ENCODE data around the gene BBS9.

The BBS9 gene

GRCh38 chr7:33128631-33128989 is 754 bp upstream of the BBS9 start:
- no peak for DNase-seq

- DNase-seq: no peak
Observed at GRCh38 chr7:33129806-33130153, 416 bp downstream of the BBS9 start.

- no peak for DNase-seq
Observed at GRCh38 chr7:33130184-33130583, 820 bp downstream of the BBS9 start.

GRCh38 chr7:33137103-33137502 is 7.7 kb downstream of the BBS9 start:
- no peak for DNase-seq

- DNase-seq: no peak
Observed at GRCh38 chr7:33142585-33142984, 13.2 kb downstream of the BBS9 start.

GRCh38 chr7:33143996-33144718 is 14.8 kb downstream of the BBS9 start:
- DNase-seq: no peak

GRCh38 chr7:33145156-33145555 is 15.8 kb downstream of the BBS9 start:
- DNase-seq: no peak

- no peak for DNase-seq
Observed at GRCh38 chr7:33152087-33152486, 22.7 kb downstream of the BBS9 start.

- no peak for DNase-seq
Observed at GRCh38 chr7:33155811-33156210, 26.4 kb downstream of the BBS9 start.

- no peak for DNase-seq
Observed at GRCh38 chr7:33156441-33156840, 27.1 kb downstream of the BBS9 start.

GRCh38 chr7:33157311-33157710 is 27.9 kb downstream of the BBS9 start:
- DNase-seq: no peak

- no peak for DNase-seq
Observed at GRCh38 chr7:33157781-33158180, 28.4 kb downstream of the BBS9 start.

- no peak for DNase-seq
Observed at GRCh38 chr7:33177876-33178275, 48.5 kb downstream of the BBS9 start.

GRCh38 chr7:33179519-33179918 is 50.2 kb downstream of the BBS9 start:
- DNase-seq: no peak

- DNase-seq: no peak
Observed at GRCh38 chr7:33183504-33183903, 54.1 kb downstream of the BBS9 start.

GRCh38 chr7:33184828-33185227 is 55.5 kb downstream of the BBS9 start:
- no peak for DNase-seq

GRCh38 chr7:33185786-33186185 is 56.4 kb downstream of the BBS9 start:
- DNase-seq: no peak

GRCh38 chr7:33186192-33186591 is 56.8 kb downstream of the BBS9 start:
- DNase-seq: no peak

GRCh38 chr7:33190688-33191304 is 61.4 kb downstream of the BBS9 start:
- DNase-seq: no peak

- DNase-seq: no peak
Observed at GRCh38 chr7:33191340-33191739, 62.0 kb downstream of the BBS9 start.

GRCh38 chr7:33192695-33193291 is 63.4 kb downstream of the BBS9 start:
- DNase-seq: no peak

- no peak for DNase-seq
Observed at GRCh38 chr7:33193308-33193864, 64.0 kb downstream of the BBS9 start.

GRCh38 chr7:33195264-33195663 is 65.9 kb downstream of the BBS9 start:
- no peak for DNase-seq

GRCh38 chr7:33196221-33196620 is 66.9 kb downstream of the BBS9 start:
- no peak for DNase-seq
